Endothelial cell of umbilical vein (primary cell): Measurements from ENCODE around the gene ZNF326. TPM values are rescaled to one million over a fixed set of nuclear protein-coding genes. Genes with fewer than 3 reads are reported as not detected.

Source experiments
- BruUV-seq: library from RNA; stranded (reverse); fragments of 400-500 nt; replicated peaks from 2 replicates; lab custom pipeline; 2021; lab: Mats Ljungman, UMichigan
- CTCF ChIA-PET: fragments of 300-600, 350-600 bp; sonication (Branson Sonifier 250); formaldehyde crosslinking; loops from one replicate; lab custom pipeline; 2021; ENCODE audit warnings: antibody characterized with exemption, inconsistent platforms; lab: Charles Lee
- POLR2A ChIA-PET: fragments of 300-600, 350-600 bp; sonication (Branson Sonifier 250); formaldehyde crosslinking; loops from one replicate; lab custom pipeline; 2021; ENCODE audit warnings: antibody characterized with exemption, inconsistent platforms; lab: Charles Lee
- DNase-seq: peaks from one replicate; pipeline ENCODE4 v3.0.0-alpha.2; 2011; ENCODE audit warnings: low read depth, low spot score
- FAIRE-seq: peaks from 2 replicates; lab custom pipeline; 2011; peaks lifted over from hg19 to GRCh38; lab: Jason Lieb, UNC
- H2AFZ ChIP-seq: 2 replicates; pipeline ENCODE4 v1.6.0; 2012; ENCODE audit warnings: low read depth, low read length, control low read depth, inconsistent platforms
- H3K27ac ChIP-seq: 2 replicates; pipeline ENCODE4 v1.5.1; 2011; ENCODE audit warnings: low read depth, mild to moderate bottlenecking, control low read depth, low read length, moderate library complexity; ENCODE audit not compliant: insufficient read depth
- H3K27me3 ChIP-seq, 2 experiments: 2 replicates each; pipeline versions ENCODE4 v1.6.0 to v1.6.1; 2011; ENCODE audit warnings: low read length in 2 of 2, mixed read lengths in 1 of 2; ENCODE audit not compliant: control insufficient read depth in 2 of 2, insufficient read depth in 2 of 2
- H3K36me3 ChIP-seq, 2 experiments: 2 replicates in 1 of 2; 3 replicates in 1 of 2; pipeline ENCODE4 v1.5.1; 2011; ENCODE audit warnings: low read length in 2 of 2, mild to moderate bottlenecking in 1 of 2, moderate library complexity in 1 of 2; ENCODE audit not compliant: control insufficient read depth in 2 of 2, insufficient read depth in 2 of 2; ENCODE audit errors: extremely low read depth in 1 of 2
- H3K4me1 ChIP-seq: 3 replicates; pipeline ENCODE4 v1.5.1; 2011; ENCODE audit warnings: mild to moderate bottlenecking, low read length; ENCODE audit not compliant: control insufficient read depth, insufficient read depth; ENCODE audit errors: extremely low read depth
- H3K4me2 ChIP-seq: 2 replicates; pipeline ENCODE4 v1.6.1; 2011; ENCODE audit warnings: low read length, control low read depth, mixed read lengths; ENCODE audit not compliant: insufficient read depth
- H3K4me3 ChIP-seq, 3 experiments: fragments of 200-600 bp in 1 of 3; sonication (generic), shearing (Covaris generic) in 1 of 3; replicated peaks in 1 of 3; 2 replicates each; pipeline ENCODE4 v1.5.1; 2011 to 2016; ENCODE audit warnings: control low read depth in 3 of 3, low read length in 3 of 3, mild to moderate bottlenecking in 2 of 3, inconsistent platforms in 1 of 3, low read depth in 1 of 3, moderate library complexity in 1 of 3; ENCODE audit not compliant: insufficient read depth in 1 of 3
- H3K79me2 ChIP-seq: 2 replicates; pipeline ENCODE4 v1.6.0; 2012; ENCODE audit warnings: low read length, inconsistent platforms; ENCODE audit not compliant: control insufficient read depth, insufficient read depth
- H3K9ac ChIP-seq: replicated peaks from 2 replicates; pipeline ENCODE3; 2011; ENCODE audit warnings: low read length, control low read depth; ENCODE audit not compliant: insufficient read depth; ENCODE audit errors: extremely low read depth
- H3K9me1 ChIP-seq: replicated peaks from 3 replicates; pipeline ENCODE4 v1.6.0; 2011; ENCODE audit warnings: mild to moderate bottlenecking, low read length; ENCODE audit not compliant: control insufficient read depth, insufficient read depth; ENCODE audit errors: extremely low read depth
- H3K9me3 ChIP-seq: replicated peaks from 2 replicates; pipeline ENCODE4 v1.5.1; 2012; ENCODE audit warnings: low read length, inconsistent platforms; ENCODE audit not compliant: control insufficient read depth, insufficient read depth
- H4K20me1 ChIP-seq: replicated peaks from 2 replicates; pipeline ENCODE3; 2011; ENCODE audit warnings: mild to moderate bottlenecking, low read length; ENCODE audit not compliant: control insufficient read depth, insufficient read depth; ENCODE audit errors: extremely low read depth
- EZH2 ChIP-seq: IDR thresholded peaks from 2 replicates; pipeline ENCODE4 v1.6.1; 2012; ENCODE audit warnings: borderline replicate concordance, low read depth, mild to moderate bottlenecking, moderate library complexity, low read length, inconsistent platforms; ENCODE audit not compliant: severe bottlenecking
- FOS ChIP-seq: IDR thresholded peaks from 2 replicates; pipeline ENCODE4 v1.6.1; 2011; ENCODE audit warnings: mild to moderate bottlenecking, low read length, moderate library complexity, borderline replicate concordance; ENCODE audit not compliant: insufficient read depth
- GATA2 ChIP-seq: IDR thresholded peaks from 2 replicates; pipeline ENCODE4 v1.7.0; 2011; ENCODE audit warnings: low read depth, mild to moderate bottlenecking, moderate library complexity, mixed read lengths, low read length; ENCODE audit not compliant: insufficient read length, insufficient read depth
- JUN ChIP-seq: IDR thresholded peaks from 2 replicates; pipeline ENCODE4 v1.6.1; 2011; ENCODE audit warnings: borderline replicate concordance, low read depth; ENCODE audit not compliant: insufficient read length, insufficient read depth
- MYC ChIP-seq: IDR thresholded peaks from one replicate; pipeline ENCODE4 v1.6.1; 2011; ENCODE audit warnings: mild to moderate bottlenecking, low read depth, low read length
- POLR2A ChIP-seq: IDR thresholded peaks from 2 replicates; pipeline ENCODE4 v1.6.1; 2012; ENCODE audit warnings: low read depth, mild to moderate bottlenecking, control low read depth, low read length
- POLR2AphosphoS5 ChIP-seq: IDR thresholded peaks from 2 replicates; pipeline ENCODE4 v1.6.1; 2012; ENCODE audit warnings: low read depth, mild to moderate bottlenecking, control low read depth, low read length, moderate library complexity; ENCODE audit not compliant: insufficient read depth
- dilution Hi-C: fragments of 300-500 bp; cut with MboI; formaldehyde crosslinking; loops from one replicate; pipeline ENCODE4 v1.15.0; 2019; ENCODE audit warnings: low sequenced_read_pairs; ENCODE audit not compliant: extremely low pct_ligation_motif_present
- intact Hi-C: fragments of 100-400 bp; cut with micrococcal nuclease; formaldehyde crosslinking; loops from one replicate; pipeline ENCODE4 v1.10.0; 2022
- polyA plus RNA-seq, 4 experiments: library from polyadenylated mRNA; depleted of rRNA in 3 of 4; stranded (reverse) in 3 of 4; unstranded in 1 of 4; fragments of >200 nt; gene quantifications; 2 replicates each; pipeline versions ENCODE4 v1.2.1 to v1.2.3, GENCODE V29; 2011 to 2012; ENCODE audit warnings: missing spikeins in 1 of 4
- total RNA-seq: library from RNA; stranded (reverse); gene quantifications from 2 replicates; pipeline ENCODE4 v1.2.3, GENCODE V29; 2021
- TF ChIP-seq, protein P1 (sequence below), 2 donors: IDR thresholded peaks; 1 replicate in 1 of 2; 2 replicates in 1 of 2; pipeline ENCODE4 v1.5.1; 2011; ENCODE audit warnings: low read length in 2 of 2, mild to moderate bottlenecking in 2 of 2, moderate library complexity in 2 of 2, control low read depth in 1 of 2, inconsistent platforms in 1 of 2, low read depth in 1 of 2; ENCODE audit not compliant: insufficient read depth in 1 of 2; ENCODE audit errors: extremely low read depth in 1 of 2
- TF ChIP-seq, protein P2 (sequence below): IDR thresholded peaks from 2 replicates; pipeline ENCODE4 v1.6.1; 2011; ENCODE audit not compliant: insufficient read depth, insufficient read length

The ZNF326 gene
- total and polyA plus RNA-seq, 2 donors (not counting 3 experiments of a cell fraction or from before 2014, with no cell fraction given): 13.1 to 29.9 TPM

DNA sequence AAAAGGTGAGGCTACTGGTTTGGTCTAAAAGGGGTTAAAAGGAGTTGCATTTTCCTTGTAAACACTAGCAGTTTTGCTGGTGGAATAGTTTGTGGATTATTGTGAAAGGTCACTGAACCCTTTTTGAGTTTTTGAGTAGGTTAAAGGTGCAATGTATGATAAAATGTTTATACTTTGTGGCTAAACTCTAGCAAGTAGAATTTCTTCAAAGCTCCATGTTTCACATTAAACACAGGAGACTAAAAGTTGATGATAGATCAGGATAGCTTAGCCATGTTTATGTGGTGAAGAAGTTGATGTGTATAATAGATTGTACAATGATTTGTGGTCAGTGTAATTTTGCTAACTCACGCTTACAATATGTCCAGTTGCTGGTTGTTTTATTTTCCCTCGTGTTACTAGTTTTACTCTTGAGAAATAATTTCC, 13.1 kb downstream of the ZNF326 start:
- dilution Hi-C loops: no loop called here
- CTCF ChIA-PET: interaction anchor here (1.5 kb wide), 1 partner anchor 27 kb away, joined by 3 read pairs; no protein-coding TSS in a partner anchor

More for the DNA sequence above, 13.1 kb downstream of the ZNF326 start:
- H4K20me1 ChIP-seq: peaks cover 7% of the 10 kb centered on the region
- no peak for TF ChIP-seq MYC
- TF ChIP-seq, protein P1, sequence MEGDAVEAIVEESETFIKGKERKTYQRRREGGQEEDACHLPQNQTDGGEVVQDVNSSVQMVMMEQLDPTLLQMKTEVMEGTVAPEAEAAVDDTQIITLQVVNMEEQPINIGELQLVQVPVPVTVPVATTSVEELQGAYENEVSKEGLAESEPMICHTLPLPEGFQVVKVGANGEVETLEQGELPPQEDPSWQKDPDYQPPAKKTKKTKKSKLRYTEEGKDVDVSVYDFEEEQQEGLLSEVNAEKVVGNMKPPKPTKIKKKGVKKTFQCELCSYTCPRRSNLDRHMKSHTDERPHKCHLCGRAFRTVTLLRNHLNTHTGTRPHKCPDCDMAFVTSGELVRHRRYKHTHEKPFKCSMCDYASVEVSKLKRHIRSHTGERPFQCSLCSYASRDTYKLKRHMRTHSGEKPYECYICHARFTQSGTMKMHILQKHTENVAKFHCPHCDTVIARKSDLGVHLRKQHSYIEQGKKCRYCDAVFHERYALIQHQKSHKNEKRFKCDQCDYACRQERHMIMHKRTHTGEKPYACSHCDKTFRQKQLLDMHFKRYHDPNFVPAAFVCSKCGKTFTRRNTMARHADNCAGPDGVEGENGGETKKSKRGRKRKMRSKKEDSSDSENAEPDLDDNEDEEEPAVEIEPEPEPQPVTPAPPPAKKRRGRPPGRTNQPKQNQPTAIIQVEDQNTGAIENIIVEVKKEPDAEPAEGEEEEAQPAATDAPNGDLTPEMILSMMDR (IDR thresholded peaks at IDR 0.05; ENCODE audit: extremely low read depth in 1 of 2, insufficient read depth in 1 of 2, low read depth in 1 of 2, low read length in 2 of 2): no peak
- TF ChIP-seq, protein P2, sequence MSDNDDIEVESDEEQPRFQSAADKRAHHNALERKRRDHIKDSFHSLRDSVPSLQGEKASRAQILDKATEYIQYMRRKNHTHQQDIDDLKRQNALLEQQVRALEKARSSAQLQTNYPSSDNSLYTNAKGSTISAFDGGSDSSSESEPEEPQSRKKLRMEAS: no peak
- TF ChIP-seq POLR2A: no peak
- TF ChIP-seq GATA2: no peak
- TF ChIP-seq POLR2AphosphoS5: no peak
- TF ChIP-seq EZH2: no peak
- no peak for TF ChIP-seq FOS
- TF ChIP-seq JUN: no peak
- H2AFZ ChIP-seq: no peak overlapping the region
- H3K4me3 ChIP-seq: no peak overlapping the region
- no peaks in the 10 kb centered on the region for H3K9me1 ChIP-seq
- peaks cover 24% of the 10 kb centered on the region for H3K79me2 ChIP-seq
- peaks cover 5 to 24% of the 10 kb centered on the region in 2 experiments for H3K36me3 ChIP-seq
- no peak overlapping the region for H3K27ac ChIP-seq
- BruUV-seq: no TSS peak
- no peak overlapping the region for H3K9ac ChIP-seq
- H3K27me3 ChIP-seq: no peaks in the 10 kb centered on the region
- H3K4me1 ChIP-seq: no peaks in the 10 kb centered on the region
- DNase-seq: no peak
- intact Hi-C loops: no loop called here
- no peak for FAIRE-seq
- H3K4me2 ChIP-seq: no peak overlapping the region
- POLR2A ChIA-PET: no interaction called here
- H3K9me3 ChIP-seq: no peaks in the 10 kb centered on the region
